Fibroblast of villous mesenchyme (primary cell): Measurements from ENCODE around the gene CHFR. TPM values are rescaled to one million over a fixed set of nuclear protein-coding genes. Genes with fewer than 3 reads are reported as not detected.

Source experiments
- DNase-seq: peaks from one replicate; pipeline ENCODE4 v3.0.0-alpha.2; 2010; ENCODE audit warnings: low read depth
- H3K4me3 ChIP-seq: 2 replicates; pipeline ENCODE4 v1.5.1; 2011; ENCODE audit warnings: low read depth, mild to moderate bottlenecking, low read length
- total RNA-seq: library from RNA; depleted of rRNA; stranded (reverse); fragments of >200 nt; gene quantifications from 2 replicates; pipeline ENCODE4 v1.2.3, GENCODE V29; 2012
- TF ChIP-seq, protein P1 (sequence below): IDR thresholded peaks from 2 replicates; pipeline ENCODE4 v1.5.1; 2012; ENCODE audit warnings: low read depth, mild to moderate bottlenecking, low read length; ENCODE audit not compliant: insufficient read depth

Gene CHFR
- total RNA-seq, 1 donor = 48.8 TPM

DNA sequence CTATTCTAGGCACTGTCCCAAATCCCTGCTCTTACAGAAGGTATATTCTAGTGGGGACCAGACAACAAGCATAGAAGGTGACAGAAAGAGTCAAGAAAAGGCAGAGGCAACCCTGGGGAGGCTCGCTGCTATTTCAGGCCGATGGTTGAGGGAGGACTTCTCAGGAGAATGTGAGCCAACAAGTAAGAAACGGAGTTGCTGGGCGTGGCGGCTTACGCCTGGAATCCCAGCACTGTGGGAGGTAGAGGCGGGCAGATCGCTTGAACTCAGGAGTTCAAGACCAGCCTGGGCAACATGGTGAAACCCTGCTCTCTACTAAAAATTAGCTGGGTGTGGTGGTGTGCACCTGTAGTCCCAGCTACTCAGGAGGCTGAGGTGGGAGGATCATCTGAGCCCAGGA, 54.1 kb downstream of the CHFR start:
- TF ChIP-seq, protein P1, sequence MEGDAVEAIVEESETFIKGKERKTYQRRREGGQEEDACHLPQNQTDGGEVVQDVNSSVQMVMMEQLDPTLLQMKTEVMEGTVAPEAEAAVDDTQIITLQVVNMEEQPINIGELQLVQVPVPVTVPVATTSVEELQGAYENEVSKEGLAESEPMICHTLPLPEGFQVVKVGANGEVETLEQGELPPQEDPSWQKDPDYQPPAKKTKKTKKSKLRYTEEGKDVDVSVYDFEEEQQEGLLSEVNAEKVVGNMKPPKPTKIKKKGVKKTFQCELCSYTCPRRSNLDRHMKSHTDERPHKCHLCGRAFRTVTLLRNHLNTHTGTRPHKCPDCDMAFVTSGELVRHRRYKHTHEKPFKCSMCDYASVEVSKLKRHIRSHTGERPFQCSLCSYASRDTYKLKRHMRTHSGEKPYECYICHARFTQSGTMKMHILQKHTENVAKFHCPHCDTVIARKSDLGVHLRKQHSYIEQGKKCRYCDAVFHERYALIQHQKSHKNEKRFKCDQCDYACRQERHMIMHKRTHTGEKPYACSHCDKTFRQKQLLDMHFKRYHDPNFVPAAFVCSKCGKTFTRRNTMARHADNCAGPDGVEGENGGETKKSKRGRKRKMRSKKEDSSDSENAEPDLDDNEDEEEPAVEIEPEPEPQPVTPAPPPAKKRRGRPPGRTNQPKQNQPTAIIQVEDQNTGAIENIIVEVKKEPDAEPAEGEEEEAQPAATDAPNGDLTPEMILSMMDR = no peak
- DNase-seq = no peak
- no peak overlapping the region for H3K4me3 ChIP-seq

DNA sequence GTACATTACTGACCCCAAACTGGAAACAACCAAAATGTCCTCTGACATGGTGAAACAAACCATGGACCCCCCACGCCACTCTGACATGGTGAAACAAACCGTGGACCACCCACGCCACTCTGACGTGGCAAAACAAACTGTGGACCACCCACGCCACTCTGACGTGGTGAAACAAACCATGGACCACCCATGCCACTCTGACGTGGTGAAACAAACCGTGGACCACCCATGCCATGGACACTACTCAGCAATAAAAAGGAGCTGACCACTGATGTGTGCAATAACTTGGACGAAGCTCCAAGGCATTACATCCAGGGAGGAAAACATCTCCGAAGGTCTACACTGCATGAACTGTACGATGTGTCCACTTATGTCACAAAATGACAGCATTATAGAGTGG, 55.6 kb downstream of the CHFR start:
- H3K4me3 ChIP-seq = no peak overlapping the region
- TF ChIP-seq, protein P1 = no peak
- no peak for DNase-seq

DNA sequence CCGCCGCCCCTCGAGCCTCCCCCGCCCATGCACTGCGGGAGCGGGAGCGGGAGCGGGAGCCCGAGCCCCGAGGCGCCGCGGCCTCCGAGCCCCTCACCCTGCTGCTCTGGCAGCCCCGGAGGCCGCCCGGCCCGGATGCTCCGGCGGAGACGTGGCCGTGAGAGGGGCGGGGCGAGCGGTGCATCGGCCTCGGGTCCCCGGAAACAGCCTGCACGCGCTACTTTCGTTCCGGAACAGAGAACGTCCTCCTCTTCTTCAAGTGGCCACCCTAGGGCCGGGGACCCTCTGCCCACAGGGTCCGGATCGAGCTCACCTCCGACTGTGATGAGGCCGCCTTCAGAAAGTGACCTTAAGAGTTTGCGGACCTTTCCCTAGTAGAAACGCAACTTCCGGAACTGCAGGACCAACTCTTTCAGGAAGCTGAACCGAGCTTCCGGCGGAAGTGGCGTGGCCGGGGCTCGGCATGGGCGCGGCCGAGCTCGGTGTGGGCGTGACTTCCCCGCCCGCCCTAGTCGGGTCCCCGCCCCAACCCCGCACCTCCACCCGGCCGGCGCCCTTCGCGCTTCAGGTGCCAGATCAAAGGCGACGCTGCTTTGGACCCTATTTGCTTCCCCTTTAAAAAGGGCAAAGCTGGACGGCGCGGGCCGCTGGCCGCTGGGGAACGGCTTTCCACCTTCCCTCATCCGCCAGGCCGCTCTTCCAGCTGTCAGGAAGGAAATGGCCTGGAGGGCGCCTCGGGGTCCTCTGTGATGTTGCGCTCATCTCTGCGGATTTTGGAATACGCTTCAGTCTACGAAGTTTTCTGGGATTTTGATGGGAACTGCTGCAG, 58.5 kb downstream of the CHFR start, which contains the start of gene GOLGA3:
TSS of gene GOLGA3 (minus strand) at position 164 of the 829 bp plus-strand sequence. CDS start 6,741 bp downstream, outside the sequence.
- peak within 1 kb of the TSS; percentile 98 for H3K4me3 ChIP-seq
- TF ChIP-seq, protein P1 = no peak
- DNase-seq = peak; percentile 96

DNA sequence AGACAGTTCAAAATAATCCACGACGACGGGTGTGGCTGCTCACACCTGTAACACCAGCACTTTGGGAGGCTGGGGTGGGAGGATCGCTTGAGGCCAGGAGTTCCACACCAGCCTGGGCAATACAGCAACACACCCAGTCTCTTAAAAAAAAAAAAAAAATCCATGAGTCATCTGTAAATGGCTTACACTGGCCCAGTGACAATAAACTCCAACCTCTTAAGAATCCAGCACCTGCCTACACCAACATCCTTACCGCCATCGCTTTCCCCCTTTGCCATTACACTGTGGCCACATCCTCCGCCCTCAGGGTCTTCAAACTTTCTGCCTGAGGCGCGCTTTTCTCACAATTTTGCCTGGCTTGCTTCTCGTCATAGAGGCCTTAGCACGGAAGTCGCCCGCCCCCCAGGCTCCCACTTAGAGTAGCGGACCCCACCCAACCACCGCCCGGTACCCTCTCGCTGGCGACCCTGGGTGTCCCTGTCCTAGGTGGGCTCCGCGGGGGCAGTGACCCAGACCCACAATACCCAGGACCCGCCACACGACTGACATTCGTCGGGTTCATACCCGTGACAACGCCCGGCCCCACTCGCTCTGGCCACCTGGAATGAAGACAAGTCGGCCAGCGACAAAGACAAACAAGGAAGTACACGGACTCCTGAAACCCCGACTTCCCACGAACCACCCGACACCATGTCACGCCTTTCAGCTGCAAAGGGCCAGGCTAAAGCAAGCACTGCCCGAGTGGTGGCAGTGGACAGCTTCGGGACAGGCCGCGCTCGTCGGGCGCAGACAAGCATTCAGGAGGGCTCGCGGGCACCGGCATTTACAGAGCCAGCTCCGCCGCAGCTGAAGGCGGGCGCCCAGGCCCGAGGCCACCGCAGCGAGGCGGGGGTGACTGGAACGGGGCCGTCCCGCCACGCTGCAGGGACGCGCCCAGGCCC, 59.4 kb downstream of the CHFR start:
- DNase-seq = peak; percentile 73
- H3K4me3 ChIP-seq = peak overlapping the region; percentile 98
- TF ChIP-seq, protein P1 = peak; percentile 6

DNA sequence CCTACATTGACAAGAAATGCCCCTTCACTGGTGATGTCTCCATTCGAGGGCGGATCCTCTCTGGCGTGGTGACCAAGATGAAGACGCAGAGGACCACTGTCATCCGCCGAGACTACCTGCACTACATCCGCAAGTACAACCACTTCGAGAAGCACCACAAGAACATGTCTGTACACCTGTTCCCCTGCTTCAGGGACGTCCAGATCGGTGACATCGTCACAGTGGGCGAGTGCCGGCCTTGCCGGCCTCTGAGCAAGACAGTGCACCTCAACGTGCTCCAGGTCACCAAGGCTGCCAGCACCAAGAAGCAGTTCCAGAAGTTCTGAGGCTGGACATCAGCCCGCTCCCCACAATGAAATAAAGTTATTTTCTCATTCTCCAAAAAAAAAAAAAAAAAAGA, 61.5 kb downstream of the CHFR start:
- no peak overlapping the region for H3K4me3 ChIP-seq
- TF ChIP-seq, protein P1 = no peak
- DNase-seq = no peak

DNA sequence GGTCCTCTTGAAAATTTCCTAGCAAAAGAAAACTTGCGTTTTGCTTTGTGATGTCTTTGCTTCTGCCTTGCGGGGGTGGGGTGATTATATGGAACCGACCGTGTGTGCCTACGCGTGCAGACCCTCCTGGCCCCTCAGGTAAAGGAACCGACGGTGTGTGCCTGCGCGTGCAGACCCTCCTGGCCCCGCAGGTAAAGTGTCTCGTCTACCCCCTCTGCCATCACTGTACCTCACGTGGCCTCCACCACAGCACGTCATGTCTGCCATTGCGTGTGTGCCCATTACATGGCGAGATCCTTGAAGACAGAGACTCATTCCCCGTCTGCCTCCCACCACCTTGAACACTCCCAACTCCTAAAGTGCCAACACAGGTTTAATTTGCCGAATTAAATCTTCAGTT, 62.3 kb downstream of the CHFR start:
- no peak overlapping the region for H3K4me3 ChIP-seq
- TF ChIP-seq, protein P1 = no peak
- no peak for DNase-seq
